Pancreas (tissue), 10 donors: ENCODE measurements around the gene ACOXL. TPM values are rescaled to one million over a fixed set of nuclear protein-coding genes. Genes with fewer than 3 reads are reported as not detected.
"Not testable (repeated sequence)": the region's sequence is repeated elsewhere in the genome, so short reads cannot be mapped to it uniquely, and the experiment has no call there.

ENCODE experiments used
- ATAC-seq, 4 donors: fragments of 200-7000 bp; cut with Tn5 transposase; one replicate each; pipeline versions ENCODE4 v1.8.0 to v1.9.1; 2020; ENCODE audit warnings: mild to moderate bottlenecking in 4 of 4, moderate library complexity in 4 of 4
- DNase-seq, 6 donors: peaks; one replicate each; pipeline ENCODE4 v3.0.0-alpha.2; 2020
- FAIRE-seq: peaks from 2 replicates; lab custom pipeline; 2012; peaks lifted over from hg19 to GRCh38; lab: Jason Lieb, UNC
- H3K27ac ChIP-seq, 4 donors: fragments of 200-600 bp; sonication (generic); 1 replicate in 3 of 4; 2 replicates in 1 of 4; pipeline versions ENCODE4 v1.5.0 to v1.8.0; 2020
- H3K27me3 ChIP-seq, 4 donors: fragments of 200-600 bp; one replicate each; pipeline ENCODE4 v1.8.0; 2021
- H3K36me3 ChIP-seq, 3 donors: fragments of 200-600 bp; sonication (generic) in 1 of 3; one replicate each; pipeline versions ENCODE4 v1.5.0 to v1.8.0; 2020 to 2021
- H3K4me1 ChIP-seq, 3 donors: fragments of 200-600 bp; one replicate each; pipeline ENCODE4 v1.8.0; 2021
- H3K4me3 ChIP-seq, 4 donors: fragments of 200-600 bp; sonication (generic) in 2 of 4; one replicate each; pipeline versions ENCODE4 v1.5.0 to v1.8.0; 2020 to 2021
- H3K9me3 ChIP-seq, 4 donors: fragments of 200-600 bp; one replicate each; pipeline ENCODE4 v1.8.0; 2021
- CTCF ChIP-seq, 4 donors: fragments of 200-600 bp; sonication (generic) in 3 of 4; IDR thresholded peaks; one replicate each; pipeline versions ENCODE4 v1.5.0 to v1.8.0; 2021; ENCODE audit warnings: antibody characterized with exemption in 4 of 4
- WGBS, 2 donors: extraction: QIAGEN DNeasy Blood & Tissue Kit; methylation state at CpG; one replicate each; pipeline ENCODE4 v1.1.7; 2013; 5-methylcytosine and 5-hydroxymethylcytosine counted together
- intact Hi-C, 3 donors: fragments of 100-400 bp; cut with DNase I; formaldehyde crosslinking; loops; one replicate each; pipeline versions ENCODE4 v1.11.1 to v1.14.2; 2022
- polyA plus RNA-seq, 2 donors: library from polyadenylated mRNA; stranded (reverse); fragments of 200-250 nt; gene quantifications; one replicate each; pipeline ENCODE4 v1.2.3, GENCODE V29; 2013
- total RNA-seq, 6 donors: library from RNA; stranded (reverse); fragmentation: NEBNext Ultra II Directional in 4 of 6; extraction: Animal tissue kit (Norgen Biotek cat#: 25700) in 4 of 6; gene quantifications; one replicate each; pipeline versions ENCODE4 v1.2.1 to v1.2.4, GENCODE V29; 2021 to 2023
- donor health status: healthy with polysubstance abuse.
- donor health status: DM: no; HTN: no; CAD: no; lungs with moderate emphysema.
- donor health status: DM: no; HTN: no; CAD: no.
- donor health status: control.
- donor health status: control.
- donor health status: Bipolar disorder and iron deficiency.
- donor health status: DM: yes; HTN: yes; CAD: no.
- donor health status: DM: no; HTN: no; CAD: no.
- donor health status: DM: no; HTN: no; CAD: no.
- donor health status: DM: yes; HTN: yes; CAD: no.

The ACOXL gene
- total and polyA plus RNA-seq, 8 donors: 0.06 to 0.75 (median 0.21) TPM; not detected in 2

GRCh38 chr2:110959198-110959597 lies 226.8 kb downstream of the ACOXL start:
- FAIRE-seq: no peak
- Histone ChIP-seq H3K9me3 (no peaks in the 10 kb centered on the region), H3K36me3 (no peaks in the 10 kb centered on the region), H3K27me3 (no peaks in the 10 kb centered on the region), H3K27ac (no peak overlapping the region), H3K4me3 (no peak overlapping the region), H3K4me1 (no peaks in the 10 kb centered on the region)
- no peak for DNase-seq
- intact Hi-C loops: no loop called here
- no peak for TF ChIP-seq CTCF (IDR thresholded peaks at IDR 0.05)
- 75 to 76% methylated on average over 7 of the region's 7 CpGs for WGBS, 2 donors
- no peak for ATAC-seq

DNA sequence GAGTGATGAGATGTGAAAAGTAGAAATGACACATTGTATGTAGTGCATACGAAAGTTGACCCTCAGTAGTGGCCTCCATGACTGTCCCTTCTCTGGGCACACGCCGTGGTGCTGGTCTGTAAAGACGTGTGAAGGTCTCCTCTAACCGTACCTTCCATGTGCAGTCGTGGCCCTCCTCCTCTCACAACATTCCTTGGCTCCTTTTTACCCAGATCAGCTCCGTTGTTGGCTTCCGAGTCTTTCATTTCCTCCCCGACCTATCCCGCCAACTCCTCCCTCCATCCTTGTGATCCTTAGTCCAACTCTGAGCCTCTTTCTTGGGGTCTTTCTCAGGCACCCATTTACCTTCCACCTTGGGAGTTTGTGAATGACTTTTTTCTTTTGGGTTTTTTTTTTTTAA lies 227.9 kb downstream of the ACOXL start:
- H3K36me3 ChIP-seq: no peaks in the 10 kb centered on the region
- H3K4me3 ChIP-seq: no peak overlapping the region
- TF ChIP-seq CTCF (IDR thresholded peaks at IDR 0.05): no peak
- no peak overlapping the region for H3K27ac ChIP-seq
- no peaks in the 10 kb centered on the region for H3K9me3 ChIP-seq
- no peaks in the 10 kb centered on the region for H3K27me3 ChIP-seq
- DNase-seq: no peak
- ATAC-seq: no peak
- no peaks in the 10 kb centered on the region for H3K4me1 ChIP-seq
- 62 to 79% methylated on average over 10 of the region's 10 CpGs for WGBS, 2 donors
- FAIRE-seq: no peak
- intact Hi-C loops: no loop called here

- FAIRE-seq (no peak), ATAC-seq (no peak), DNase-seq (no peak)
- no peak for TF ChIP-seq CTCF (IDR thresholded peaks at IDR 0.05)
- H3K4me3 ChIP-seq: no peak overlapping the region
- H3K4me1 ChIP-seq: no peaks in the 10 kb centered on the region
- H3K9me3 ChIP-seq: no peaks in the 10 kb centered on the region
- H3K27ac ChIP-seq: no peak overlapping the region
- intact Hi-C loops: no loop called here
- WGBS, 2 donors: 41 to 43% methylated on average over 2 of the region's 2 CpGs
- no peaks in the 10 kb centered on the region for H3K27me3 ChIP-seq
- H3K36me3 ChIP-seq: no peaks in the 10 kb centered on the region
Observed at GRCh38 chr2:110960954-110961353, 228.6 kb downstream of the ACOXL start.

GRCh38 chr2:110961643-110962042 lies 229.3 kb downstream of the ACOXL start:
- H3K27ac ChIP-seq, DNase-seq, H3K9me3 ChIP-seq, H3K4me1 ChIP-seq, H3K36me3 ChIP-seq, ATAC-seq, H3K27me3 ChIP-seq, H3K4me3 ChIP-seq, FAIRE-seq, intact Hi-C loops: not testable (repeated sequence)
- WGBS, 2 donors: 70 to 80% methylated on average over 3 of the region's 3 CpGs

- Histone ChIP-seq H3K4me3 (no peak overlapping the region), H3K9me3 (no peaks in the 10 kb centered on the region), H3K27me3 (no peaks in the 10 kb centered on the region), H3K36me3 (no peaks in the 10 kb centered on the region), H3K27ac (no peak overlapping the region), H3K4me1 (no peaks in the 10 kb centered on the region)
- 75 to 81% methylated on average over 2 of the region's 2 CpGs for WGBS, 2 donors
- TF ChIP-seq CTCF (IDR thresholded peaks at IDR 0.05): no peak
- intact Hi-C loops: no loop called here
- DNase-seq (no peak), FAIRE-seq (no peak), ATAC-seq (no peak)
Observed at GRCh38 chr2:110969696-110970095, 237.3 kb downstream of the ACOXL start.
